Smooth muscle cell (in vitro differentiated cells): Measurements from ENCODE around the gene NBEAL2. TPM values are rescaled to one million over a fixed set of nuclear protein-coding genes. Genes with fewer than 3 reads are reported as not detected.

Experiments used
- DNase-seq: peaks from one replicate; lab custom pipeline; 2025; ENCODE audit not compliant: unreplicated experiment; lab: John Stamatoyannopoulos, UW
- H2AFZ ChIP-seq: fragments of 200-600 bp; sonication (generic); 2 replicates; pipeline ENCODE4 v1.6.0; 2016; ENCODE audit warnings: antibody characterized with exemption, low read depth, mild to moderate bottlenecking
- H3F3A ChIP-seq: fragments of 200-600 bp; sonication (generic); 2 replicates; pipeline ENCODE4 v1.6.0; 2017; ENCODE audit warnings: antibody characterized with exemption, low read depth
- H3K27ac ChIP-seq: fragments of 200-600 bp; sonication (generic); 2 replicates; pipeline ENCODE4 v1.5.1; 2016; ENCODE audit warnings: low read depth, mild to moderate bottlenecking
- H3K27me3 ChIP-seq: fragments of 200-600 bp; sonication (generic); 2 replicates; pipeline ENCODE4 v1.6.1; 2016; ENCODE audit warnings: low read depth, mild to moderate bottlenecking
- H3K36me3 ChIP-seq: fragments of 200-600 bp; sonication (generic); 2 replicates; pipeline ENCODE4 v1.5.1; 2016; ENCODE audit warnings: low read depth
- H3K4me1 ChIP-seq: fragments of 200-600 bp; sonication (generic); 2 replicates; pipeline ENCODE4 v1.5.1; 2016; ENCODE audit warnings: low read depth
- H3K4me2 ChIP-seq: fragments of 200-600 bp; sonication (generic); 2 replicates; pipeline ENCODE4 v1.6.0; 2016; ENCODE audit warnings: mild to moderate bottlenecking
- H3K4me3 ChIP-seq: fragments of 200-600 bp; sonication (generic); 2 replicates; pipeline ENCODE4 v1.5.1; 2016; ENCODE audit warnings: mild to moderate bottlenecking
- H3K79me2 ChIP-seq: fragments of 200-600 bp; sonication (generic); 2 replicates; pipeline ENCODE4 v1.6.0; 2016; ENCODE audit warnings: low read depth, mild to moderate bottlenecking
- H3K9ac ChIP-seq: fragments of 200-600 bp; sonication (generic); 2 replicates; pipeline ENCODE4 v1.6.0; 2016; ENCODE audit warnings: low read depth
- H3K9me3 ChIP-seq: fragments of 200-600 bp; sonication (generic); replicated peaks from 2 replicates; pipeline ENCODE4 v1.5.1; 2016; ENCODE audit warnings: low read depth
- H4K20me1 ChIP-seq: fragments of 200-600 bp; sonication (generic); 2 replicates; pipeline ENCODE4 v1.6.0; 2016; ENCODE audit warnings: low read depth
- WGBS: methylation state at CpG from one replicate; pipeline ENCODE4 v1.1.7; 2016; ENCODE audit warnings: low lambda C conversion rate; 5-methylcytosine and 5-hydroxymethylcytosine counted together
- polyA plus RNA-seq: library from polyadenylated mRNA; unstranded; fragments of >200 nt; fragmentation: Nextera tagmentation; extraction: Ambion mirVana; gene quantifications from 2 replicates; pipeline ENCODE4 v1.2.1, GENCODE V29; 2016
- total RNA-seq: library from RNA; depleted of rRNA; stranded (reverse); fragments of >200 nt; gene quantifications from 2 replicates; pipeline ENCODE4 v1.2.3, GENCODE V29; 2014
- TF ChIP-seq, protein P1 (sequence below): fragments of 200-600 bp; sonication (generic); IDR thresholded peaks from 2 replicates; pipeline ENCODE4 v1.5.1; 2017; ENCODE audit warnings: borderline replicate concordance, mild to moderate bottlenecking, antibody characterized with exemption; ENCODE audit not compliant: insufficient read depth, poor library complexity, severe bottlenecking

The NBEAL2 gene
- total and polyA plus RNA-seq, 2 experiments from 2014 or later: 4.1 to 11.9 TPM

DNA sequence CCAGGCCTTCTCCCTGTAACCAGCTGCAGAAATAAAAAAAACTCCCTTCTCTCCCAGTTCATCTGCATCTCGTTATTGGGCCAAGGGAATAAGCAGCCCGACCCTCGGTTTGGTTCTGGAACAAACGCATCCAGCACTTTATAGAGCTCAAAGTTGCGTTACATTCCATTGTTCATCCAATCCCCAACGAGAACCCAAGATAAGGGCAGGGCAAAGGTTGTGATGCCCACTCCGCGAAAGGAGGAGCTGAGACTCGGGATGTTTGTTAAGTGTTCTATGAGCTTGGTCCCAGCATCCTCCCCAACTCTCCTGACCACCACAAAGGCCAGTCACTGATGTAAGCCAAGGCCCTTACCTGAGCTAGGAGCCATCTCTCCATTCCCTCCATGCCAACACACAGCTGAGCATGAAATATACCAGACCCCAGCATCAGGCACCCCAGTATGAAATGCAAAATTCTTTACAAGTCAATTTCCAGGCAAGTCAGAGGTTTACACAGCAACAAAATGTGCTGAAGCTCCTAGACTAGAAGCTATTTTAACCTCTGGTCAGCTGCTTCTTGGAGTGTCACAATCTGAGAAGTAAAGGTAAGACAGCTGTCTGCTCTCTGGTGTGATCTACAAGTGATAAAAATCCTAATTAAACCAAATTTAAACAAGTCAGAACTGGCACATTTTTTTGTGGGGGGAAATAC is 20.9 kb upstream of the NBEAL2 start:
- Histone ChIP-seq H3K9me3 (no peaks in the 10 kb centered on the region), H3K4me3 (no peak overlapping the region), H3K36me3 (no peaks in the 10 kb centered on the region), H2AFZ (no peak overlapping the region), H4K20me1 (peaks cover 98% of the 10 kb centered on the region), H3K27ac (peak overlapping the region; percentile 77), H3K9ac (no peak overlapping the region), H3K27me3 (no peaks in the 10 kb centered on the region), H3K4me1 (peaks cover 11% of the 10 kb centered on the region), H3F3A (peaks cover 10% of the 10 kb centered on the region), H3K4me2 (peak overlapping the region; percentile 10), H3K79me2 (peaks cover 89% of the 10 kb centered on the region)
- TF ChIP-seq, protein P1, sequence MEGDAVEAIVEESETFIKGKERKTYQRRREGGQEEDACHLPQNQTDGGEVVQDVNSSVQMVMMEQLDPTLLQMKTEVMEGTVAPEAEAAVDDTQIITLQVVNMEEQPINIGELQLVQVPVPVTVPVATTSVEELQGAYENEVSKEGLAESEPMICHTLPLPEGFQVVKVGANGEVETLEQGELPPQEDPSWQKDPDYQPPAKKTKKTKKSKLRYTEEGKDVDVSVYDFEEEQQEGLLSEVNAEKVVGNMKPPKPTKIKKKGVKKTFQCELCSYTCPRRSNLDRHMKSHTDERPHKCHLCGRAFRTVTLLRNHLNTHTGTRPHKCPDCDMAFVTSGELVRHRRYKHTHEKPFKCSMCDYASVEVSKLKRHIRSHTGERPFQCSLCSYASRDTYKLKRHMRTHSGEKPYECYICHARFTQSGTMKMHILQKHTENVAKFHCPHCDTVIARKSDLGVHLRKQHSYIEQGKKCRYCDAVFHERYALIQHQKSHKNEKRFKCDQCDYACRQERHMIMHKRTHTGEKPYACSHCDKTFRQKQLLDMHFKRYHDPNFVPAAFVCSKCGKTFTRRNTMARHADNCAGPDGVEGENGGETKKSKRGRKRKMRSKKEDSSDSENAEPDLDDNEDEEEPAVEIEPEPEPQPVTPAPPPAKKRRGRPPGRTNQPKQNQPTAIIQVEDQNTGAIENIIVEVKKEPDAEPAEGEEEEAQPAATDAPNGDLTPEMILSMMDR: no peak
- DNase-seq: no peak
- WGBS: 42% methylated on average over 9 of the region's 9 CpGs

DNA sequence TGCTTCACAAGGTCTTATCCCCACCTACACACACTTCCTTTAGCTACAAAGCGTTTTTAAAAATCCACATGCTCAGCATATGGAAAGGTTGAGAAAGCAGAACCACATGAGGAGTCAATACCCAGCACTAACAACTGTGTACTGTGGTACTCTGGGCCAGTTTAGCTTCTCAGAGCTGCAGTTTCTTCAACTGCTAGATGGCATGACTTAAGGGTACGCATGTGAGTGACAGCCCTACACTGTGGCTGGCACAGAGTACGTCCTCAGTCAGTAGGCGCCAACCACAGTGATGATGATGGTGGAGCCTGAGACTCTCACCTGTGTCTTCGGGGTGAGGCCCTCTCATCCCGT is 20.3 kb upstream of the NBEAL2 start:
- WGBS: 81% methylated on average over 6 of the region's 6 CpGs
- Histone ChIP-seq H3K27ac (peak overlapping the region; percentile 77), H3K9me3 (no peaks in the 10 kb centered on the region), H3K79me2 (peaks cover 84% of the 10 kb centered on the region), H2AFZ (no peak overlapping the region), H3K4me1 (peaks cover 11% of the 10 kb centered on the region), H3F3A (peaks cover 10% of the 10 kb centered on the region), H3K36me3 (no peaks in the 10 kb centered on the region), H3K4me3 (no peak overlapping the region), H3K4me2 (peak overlapping the region; percentile 10), H3K9ac (no peak overlapping the region), H4K20me1 (peaks cover 94% of the 10 kb centered on the region), H3K27me3 (no peaks in the 10 kb centered on the region)
- TF ChIP-seq, protein P1: no peak
- DNase-seq: no peak

DNA sequence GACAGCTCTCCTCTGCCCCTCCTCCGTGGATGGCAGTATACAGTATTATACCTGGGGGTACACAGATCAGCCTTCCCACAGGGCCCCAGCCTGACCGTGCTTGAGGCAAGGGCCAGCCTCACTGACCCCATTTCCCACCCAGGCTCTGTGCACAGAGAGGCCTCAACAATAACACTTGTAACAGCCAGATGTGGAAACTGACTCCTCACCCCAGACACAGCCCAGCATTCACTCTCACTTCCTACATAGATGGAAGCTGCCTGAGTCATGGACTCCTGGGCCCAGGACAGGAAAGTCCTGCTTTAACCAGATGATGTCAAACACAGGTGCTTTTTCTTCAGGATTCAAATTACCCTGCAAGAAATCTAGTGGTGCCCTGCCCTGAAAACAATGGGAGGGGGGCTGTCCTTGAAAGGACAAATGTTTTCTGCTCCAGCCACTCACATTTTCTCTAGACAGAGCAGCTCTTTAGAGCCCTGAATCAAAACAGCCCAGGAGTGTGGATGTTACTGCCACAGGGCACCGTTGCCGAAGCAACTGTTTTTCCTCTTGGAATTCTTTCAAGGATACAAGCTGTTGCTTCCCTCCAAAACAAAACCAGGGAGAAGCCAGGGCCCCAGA is 19.3 kb upstream of the NBEAL2 start:
- WGBS: 68% methylated on average over 4 of the region's 4 CpGs
- peak overlapping the region; percentile 17 for H3K9ac ChIP-seq
- H3K4me2 ChIP-seq: peak overlapping the region; percentile 30
- H2AFZ ChIP-seq: no peak overlapping the region
- peak overlapping the region; percentile 77 for H3K27ac ChIP-seq
- H3K79me2 ChIP-seq: peaks cover 79% of the 10 kb centered on the region
- no peak overlapping the region for H3K4me3 ChIP-seq
- DNase-seq: no peak
- peaks cover 10% of the 10 kb centered on the region for H3F3A ChIP-seq
- peaks cover 11% of the 10 kb centered on the region for H3K4me1 ChIP-seq
- no peaks in the 10 kb centered on the region for H3K9me3 ChIP-seq
- peaks cover 90% of the 10 kb centered on the region for H4K20me1 ChIP-seq
- H3K27me3 ChIP-seq: no peaks in the 10 kb centered on the region
- no peaks in the 10 kb centered on the region for H3K36me3 ChIP-seq
- TF ChIP-seq, protein P1: no peak
